Testis (tissue), 3 donors: Measurements from ENCODE around the gene CDH23. TPM values are rescaled to one million over a fixed set of nuclear protein-coding genes. Genes with fewer than 3 reads are reported as not detected.

Source experiments
- DNase-seq: peaks from one replicate; pipeline ENCODE4 v3.0.0-alpha.2; 2019
- H3K27ac ChIP-seq, 2 donors: fragments of 200-600 bp; sonication (generic); one replicate each; pipeline ENCODE4 v1.5.1; 2019
- H3K27me3 ChIP-seq: fragments of 200-600 bp; sonication (generic); one replicate; pipeline ENCODE4 v1.5.1; 2019
- H3K36me3 ChIP-seq: fragments of 200-600 bp; sonication (generic); one replicate; pipeline ENCODE4 v1.5.1; 2017; ENCODE audit warnings: low read depth; ENCODE audit errors: missing control alignments
- H3K4me1 ChIP-seq: fragments of 200-600 bp; sonication (generic); one replicate; pipeline ENCODE4 v1.5.1; 2019
- H3K4me3 ChIP-seq, 2 donors: fragments of 200-600 bp; sonication (generic); one replicate each; pipeline ENCODE4 v1.5.1; 2017 to 2019
- H3K9me3 ChIP-seq: fragments of 200-600 bp; sonication (generic); one replicate; pipeline ENCODE4 v1.5.1; 2017
- POLR2A ChIP-seq: fragments of 450-650 bp; IDR thresholded peaks from one replicate; pipeline ENCODE4 v1.6.1; 2017; ENCODE audit warnings: antibody characterized with exemption, mild to moderate bottlenecking, moderate library complexity
- WGBS, 2 donors: methylation state at CpG; one replicate each; pipeline ENCODE4 v1.1.5; 2018; 5-methylcytosine and 5-hydroxymethylcytosine counted together
- intact Hi-C: fragments of 100-400 bp; cut with DNase I; formaldehyde crosslinking; loops from one replicate; pipeline ENCODE4 v1.15.1; 2023; ENCODE audit warnings: low total_unique reads
- microRNA-seq, 2 donors: library from miRNA; unstranded; fragments of <30 nt; microRNA quantifications; one replicate each; pipeline ENCODE4, GENCODE V29; 2016; ENCODE audit warnings: borderline number of aligned reads in 2 of 2, borderline replicate concordance in 1 of 2
- polyA plus RNA-seq: library from polyadenylated mRNA; stranded (reverse); fragments of 350-450 nt; fragmentation: Illumina TruSeq; extraction: RNeasy Lipid Tissue Mini Kit (QIAGEN cat#74804); gene quantifications from one replicate; pipeline ENCODE4 v1.2.3, GENCODE V29; 2014; ENCODE audit warnings: low read depth, low replicate concordance; ENCODE audit not compliant: insufficient read depth
- small RNA-seq, 2 donors: library from RNA; depleted of rRNA; stranded (forward); fragments of <200 nt; gene quantifications; one replicate each; pipeline ENCODE3, GENCODE V24; 2016
- total RNA-seq, 2 donors: library from RNA; depleted of rRNA; stranded (reverse); fragments of >200 nt; gene quantifications; one replicate each; pipeline ENCODE4 v1.2.3, GENCODE V29; 2016
- TF ChIP-seq, protein P1 (sequence below), 3 experiments: fragments of 450-650 bp in 2 of 3; fragments of 200-600 bp in 1 of 3; sonication (generic) in 1 of 3; IDR thresholded peaks; one replicate each; pipeline ENCODE4 v1.5.1; 2016 to 2019; ENCODE audit warnings: antibody characterized with exemption in 3 of 3, mild to moderate bottlenecking in 2 of 3, moderate library complexity in 1 of 3

CDH23 gene
- total and polyA plus RNA-seq, 3 donors from 2014 or later = 29.8 to 125 (median 81.7) TPM

GRCh38 chr10:71863203-71863602, 466.5 kb downstream of the CDH23 start:
- intact Hi-C loops = no loop called here
- no peaks in the 10 kb centered on the region for H3K9me3 ChIP-seq
- H3K36me3 ChIP-seq = no peaks in the 10 kb centered on the region
- no peak overlapping the region for H3K27ac ChIP-seq
- 90 to 99% methylated on average over 6 of the region's 6 CpGs for WGBS, 2 donors
- no peak overlapping the region for H3K4me3 ChIP-seq
- H3K4me1 ChIP-seq = peaks cover 11% of the 10 kb centered on the region
- TF ChIP-seq, protein P1, sequence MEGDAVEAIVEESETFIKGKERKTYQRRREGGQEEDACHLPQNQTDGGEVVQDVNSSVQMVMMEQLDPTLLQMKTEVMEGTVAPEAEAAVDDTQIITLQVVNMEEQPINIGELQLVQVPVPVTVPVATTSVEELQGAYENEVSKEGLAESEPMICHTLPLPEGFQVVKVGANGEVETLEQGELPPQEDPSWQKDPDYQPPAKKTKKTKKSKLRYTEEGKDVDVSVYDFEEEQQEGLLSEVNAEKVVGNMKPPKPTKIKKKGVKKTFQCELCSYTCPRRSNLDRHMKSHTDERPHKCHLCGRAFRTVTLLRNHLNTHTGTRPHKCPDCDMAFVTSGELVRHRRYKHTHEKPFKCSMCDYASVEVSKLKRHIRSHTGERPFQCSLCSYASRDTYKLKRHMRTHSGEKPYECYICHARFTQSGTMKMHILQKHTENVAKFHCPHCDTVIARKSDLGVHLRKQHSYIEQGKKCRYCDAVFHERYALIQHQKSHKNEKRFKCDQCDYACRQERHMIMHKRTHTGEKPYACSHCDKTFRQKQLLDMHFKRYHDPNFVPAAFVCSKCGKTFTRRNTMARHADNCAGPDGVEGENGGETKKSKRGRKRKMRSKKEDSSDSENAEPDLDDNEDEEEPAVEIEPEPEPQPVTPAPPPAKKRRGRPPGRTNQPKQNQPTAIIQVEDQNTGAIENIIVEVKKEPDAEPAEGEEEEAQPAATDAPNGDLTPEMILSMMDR (IDR thresholded peaks at IDR 0.05) = no peak
- TF ChIP-seq POLR2A = no peak
- H3K27me3 ChIP-seq = no peaks in the 10 kb centered on the region
- no peak for DNase-seq

GRCh38 chr10:71864911-71865361, 468.2 kb downstream of the CDH23 start:
- intact Hi-C loops = no loop called here
- Histone ChIP-seq H3K9me3 (no peaks in the 10 kb centered on the region), H3K4me1 (peaks cover 10% of the 10 kb centered on the region), H3K27me3 (no peaks in the 10 kb centered on the region), H3K4me3 (no peak overlapping the region), H3K36me3 (no peaks in the 10 kb centered on the region), H3K27ac (no peak overlapping the region)
- no peak for TF ChIP-seq POLR2A
- TF ChIP-seq, protein P1 (IDR thresholded peaks at IDR 0.05) = no peak
- no peak for DNase-seq
- WGBS, 2 donors = 90% methylated on average over 5 of the region's 5 CpGs

Small RNA genes within 50 kb of the gene (microRNA-seq; reads per million reads assigned to microRNA genes)
- gene MIR7152 = 1.4 to 4.2 reads per million in 2 donors

Small RNA genes within 50 kb of the gene (small RNA-seq; reads per million reads assigned to genes)
- 0 reads per million in 2 donors for gene MIR7152
- gene RNU7-38P = 0 reads per million in 2 donors

Other genes with a start within 250 kb of the CDH23 start
- 10 to 100 TPM; 24.4 to 44.4 TPM for gene UNC5B, start 184.3 kb upstream of the CDH23 start, total RNA-seq
- 14.8 TPM for gene UNC5B, start 184.3 kb upstream of the CDH23 start, polyA plus RNA-seq
- 10 to 100 TPM; 10.7 to 14.0 TPM for gene SLC29A3, start 77.7 kb upstream of the CDH23 start, total RNA-seq
- gene SLC29A3, start 77.7 kb upstream of the CDH23 start, polyA plus RNA-seq = 12.7 TPM